AG09319 (cell line): Measurements from ENCODE around the gene SLC39A6.
"Not testable (repeated sequence)": the region's sequence is repeated elsewhere in the genome, so short reads cannot be mapped to it uniquely, and the experiment has no call there.

Source experiments
- DNase-seq: peaks from one replicate; pipeline ENCODE4 v3.0.0-alpha.2; 2010; ENCODE audit warnings: low read depth; ENCODE audit errors: extremely low read depth
- CTCF ChIP-seq: IDR thresholded peaks from 2 replicates; pipeline ENCODE4 v1.5.1; 2011; ENCODE audit warnings: low read depth, mild to moderate bottlenecking, inconsistent platforms, low read length, moderate library complexity

SLC39A6 gene

GRCh38 chr18:36066001-36066400, 63.1 kb downstream of the SLC39A6 start:
- TF ChIP-seq CTCF: no peak

GRCh38 chr18:36064809-36065079, 64.4 kb downstream of the SLC39A6 start:
- DNase-seq: not testable (repeated sequence)

More at GRCh38 chr18:36066001-36066400, 63.1 kb downstream of the SLC39A6 start:
- no peak for DNase-seq

- no peak for TF ChIP-seq CTCF
- no peak for DNase-seq
Observed at GRCh38 chr18:36064027-36064808, 64.9 kb downstream of the SLC39A6 start.

- TF ChIP-seq CTCF: no peak
Observed at GRCh38 chr18:36058674-36059073, 70.5 kb downstream of the SLC39A6 start.

More at GRCh38 chr18:36058674-36059073, 70.5 kb downstream of the SLC39A6 start:
- DNase-seq: no peak
